COR-L47 (cell line): ENCODE results near the gene RER1.
A peak's percentile ranks its signal among the peaks of the same experiment; 100 is the strongest.

ENCODE experiments used
- DNase-seq: peaks from one replicate; lab custom pipeline; 2025; lab: John Stamatoyannopoulos, UW

Gene RER1, protein sequence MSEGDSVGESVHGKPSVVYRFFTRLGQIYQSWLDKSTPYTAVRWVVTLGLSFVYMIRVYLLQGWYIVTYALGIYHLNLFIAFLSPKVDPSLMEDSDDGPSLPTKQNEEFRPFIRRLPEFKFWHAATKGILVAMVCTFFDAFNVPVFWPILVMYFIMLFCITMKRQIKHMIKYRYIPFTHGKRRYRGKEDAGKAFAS

DNA sequence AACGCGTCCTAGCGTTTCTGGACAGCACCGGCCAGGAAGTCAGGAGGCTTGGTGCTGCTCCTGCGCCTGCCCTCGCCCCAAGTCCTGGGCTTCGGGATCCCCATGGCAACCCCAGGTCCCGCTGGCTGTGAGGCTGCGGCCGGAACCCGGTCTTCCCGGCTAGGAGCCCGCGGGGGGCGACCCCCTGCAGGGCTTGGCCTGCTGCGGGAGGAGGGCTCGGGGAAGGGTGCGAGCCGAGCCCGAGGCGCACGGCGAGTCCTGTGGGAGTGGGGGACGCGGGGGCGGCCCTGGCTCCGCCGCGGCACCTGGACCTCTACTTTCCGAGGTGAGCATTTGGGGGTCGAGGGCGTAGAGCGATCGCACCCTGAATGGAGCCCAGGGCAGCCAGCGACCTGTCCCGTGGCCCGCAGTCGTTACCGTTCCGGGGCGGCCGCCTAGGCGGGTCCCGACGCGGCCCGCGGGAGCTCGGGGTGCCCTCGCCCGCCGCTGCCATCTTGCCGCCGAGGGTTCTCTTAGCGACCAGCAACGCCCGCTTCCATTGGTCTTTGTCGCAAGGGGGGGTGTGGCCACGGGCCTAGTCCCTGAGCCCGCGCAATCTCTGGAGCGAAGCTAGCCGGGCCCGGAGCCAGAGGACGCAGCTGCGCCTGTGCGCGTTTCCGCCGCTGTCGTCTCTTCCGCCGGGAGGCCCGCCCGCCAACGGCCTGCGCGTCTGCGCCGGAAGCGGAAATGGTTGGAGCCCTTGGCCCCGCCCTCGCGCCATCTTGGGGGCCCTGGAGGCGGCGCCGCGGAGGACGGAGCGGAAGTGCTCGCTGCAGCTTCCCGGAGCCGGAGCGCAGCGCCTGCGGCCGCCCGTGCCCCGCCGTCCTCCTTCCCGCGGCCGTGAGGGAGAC, at the start of gene RER1, which contains the start of gene MORN1:
RER1 (plus strand) TSS at position 801 of the 890 bp plus-strand sequence. CDS start 3,950 bp downstream, outside the sequence.
MORN1 (minus strand) TSS at position 514 of the 890 bp plus-strand sequence; CDS start at position 493, 21 bp downstream.
- peak; percentile 99 for DNase-seq

GRCh38 chr1:2342384-2343022, 49.1 kb upstream of the RER1 start:
- DNase-seq, result no peak

GRCh38 chr1:2343023-2343935, 48.4 kb upstream of the RER1 start:
- no peak for DNase-seq

DNA sequence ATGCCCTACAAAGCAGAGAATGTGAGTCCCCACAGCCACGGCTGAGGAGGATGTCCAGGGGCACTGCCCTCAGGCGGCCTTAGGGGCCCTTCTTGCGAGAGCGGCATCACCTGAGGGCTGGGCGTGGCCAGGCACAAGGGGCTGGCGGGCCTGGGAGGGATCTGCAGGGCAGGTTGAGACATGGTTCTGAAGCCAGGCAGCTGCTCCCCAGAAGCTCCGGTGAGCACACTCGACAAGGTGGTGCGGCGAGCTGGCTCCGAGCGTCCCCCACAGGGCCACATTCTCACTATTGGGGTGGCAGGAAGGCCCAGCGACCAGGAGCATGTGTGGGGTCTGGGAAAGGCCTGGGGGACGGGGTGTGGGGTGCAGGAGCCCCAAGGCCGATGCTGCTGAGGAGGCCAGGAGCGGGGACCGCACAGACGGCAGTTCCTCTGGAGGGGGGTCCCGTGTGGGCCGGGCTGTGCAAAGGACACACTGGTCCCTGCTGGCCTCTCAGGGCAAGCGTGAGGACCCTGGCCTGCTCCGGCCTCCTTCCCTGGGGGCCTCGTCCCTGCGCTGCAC, 47.4 kb upstream of the RER1 start:
- DNase-seq, result no peak

DNA sequence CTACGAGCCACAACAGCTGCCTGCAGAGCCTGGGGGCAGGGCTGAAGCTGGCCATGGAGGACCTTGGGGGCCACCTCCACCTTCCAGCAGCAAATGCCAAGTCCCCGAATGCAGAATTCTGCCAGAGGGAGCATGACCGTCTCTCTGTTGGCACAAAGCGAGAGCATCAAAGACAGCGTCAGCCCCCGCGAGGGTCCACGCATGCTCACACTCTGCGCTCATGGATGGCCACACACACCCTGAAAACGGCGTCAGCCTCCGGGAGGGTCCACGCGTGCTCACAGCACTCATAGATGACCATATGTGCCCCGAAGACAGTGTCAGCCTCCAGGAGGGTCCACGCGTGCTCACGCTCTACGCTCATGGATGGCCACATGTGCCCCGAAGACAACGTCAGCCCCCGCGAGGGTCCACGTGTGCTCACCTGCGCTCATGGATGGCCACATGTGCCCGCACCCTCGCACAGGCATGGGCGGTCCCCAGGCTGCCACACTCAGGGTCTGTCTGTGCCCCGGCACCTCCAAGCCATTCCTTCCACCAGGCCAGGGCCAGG, 46.8 kb upstream of the RER1 start:
- DNase-seq, result no peak

GRCh38 chr1:2345297-2346075, 46.2 kb upstream of the RER1 start:
- no peak for DNase-seq

DNA sequence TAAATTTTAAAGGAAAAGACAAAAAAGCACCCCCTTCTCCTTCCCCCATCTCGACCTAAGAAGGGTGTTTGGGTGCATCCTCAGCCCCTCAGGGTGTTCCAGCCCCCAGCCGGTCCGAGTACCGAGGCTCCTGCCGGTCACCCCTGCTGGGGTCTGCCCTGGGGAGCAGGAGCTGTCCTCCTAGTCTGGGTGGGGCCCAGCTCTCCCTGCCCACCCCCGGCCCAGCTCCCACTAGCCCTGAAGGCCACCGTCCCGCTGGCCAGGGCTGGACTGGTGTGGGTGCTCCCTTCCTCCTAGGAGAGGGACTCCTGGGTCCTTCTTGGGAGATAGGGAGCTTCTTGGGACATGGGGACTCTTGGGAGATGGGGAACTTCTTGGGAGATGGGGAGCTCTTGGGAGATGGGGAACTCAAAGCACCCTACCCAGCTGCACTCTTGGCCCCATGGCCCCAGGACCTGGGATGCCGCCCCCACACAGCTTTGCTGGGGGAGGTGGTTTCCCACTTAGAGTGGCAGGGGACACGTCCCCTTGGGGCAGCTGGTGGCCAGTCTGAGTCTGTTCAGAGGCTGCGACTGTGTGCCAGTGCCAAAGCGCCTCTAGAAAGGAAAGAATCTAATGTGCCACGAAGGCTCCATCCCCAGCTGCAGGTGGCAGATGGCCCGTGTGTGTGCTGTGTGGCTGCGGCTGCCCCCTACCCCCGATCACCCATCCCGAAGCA, 44.8 kb upstream of the RER1 start:
- DNase-seq, result no peak

GRCh38 chr1:2347409-2347785, 44.2 kb upstream of the RER1 start:
- DNase-seq, result no peak

- no peak for DNase-seq
Observed at GRCh38 chr1:2347896-2348295, 43.7 kb upstream of the RER1 start.

GRCh38 chr1:2348346-2349325, 43.0 kb upstream of the RER1 start:
- no peak for DNase-seq

- DNase-seq, result no peak
Observed at GRCh38 chr1:2349806-2350205, 41.8 kb upstream of the RER1 start.

- no peak for DNase-seq
Observed at GRCh38 chr1:2350501-2350900, 41.1 kb upstream of the RER1 start.

- DNase-seq, result no peak
Observed at GRCh38 chr1:2350911-2351655, 40.6 kb upstream of the RER1 start.

DNA sequence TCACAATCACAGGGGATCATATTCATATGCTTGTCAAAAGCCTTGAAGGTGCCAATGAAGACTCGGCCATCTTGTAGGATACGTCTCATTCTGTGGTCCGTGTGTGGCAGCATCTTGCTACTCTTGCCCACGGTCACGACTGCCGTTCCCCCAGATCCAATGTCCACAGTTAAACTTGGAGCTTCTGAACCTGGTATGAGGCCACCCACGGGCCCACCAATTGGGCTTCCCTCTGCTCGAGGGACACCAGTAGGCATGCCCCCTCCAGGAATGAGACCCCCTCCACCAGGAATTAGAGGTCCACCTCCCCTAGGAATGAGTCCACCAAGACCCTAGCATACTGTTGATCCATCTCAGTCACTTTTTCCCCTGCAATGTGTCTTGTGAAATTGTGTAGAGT, 39.9 kb upstream of the RER1 start:
- no peak for DNase-seq

DNA sequence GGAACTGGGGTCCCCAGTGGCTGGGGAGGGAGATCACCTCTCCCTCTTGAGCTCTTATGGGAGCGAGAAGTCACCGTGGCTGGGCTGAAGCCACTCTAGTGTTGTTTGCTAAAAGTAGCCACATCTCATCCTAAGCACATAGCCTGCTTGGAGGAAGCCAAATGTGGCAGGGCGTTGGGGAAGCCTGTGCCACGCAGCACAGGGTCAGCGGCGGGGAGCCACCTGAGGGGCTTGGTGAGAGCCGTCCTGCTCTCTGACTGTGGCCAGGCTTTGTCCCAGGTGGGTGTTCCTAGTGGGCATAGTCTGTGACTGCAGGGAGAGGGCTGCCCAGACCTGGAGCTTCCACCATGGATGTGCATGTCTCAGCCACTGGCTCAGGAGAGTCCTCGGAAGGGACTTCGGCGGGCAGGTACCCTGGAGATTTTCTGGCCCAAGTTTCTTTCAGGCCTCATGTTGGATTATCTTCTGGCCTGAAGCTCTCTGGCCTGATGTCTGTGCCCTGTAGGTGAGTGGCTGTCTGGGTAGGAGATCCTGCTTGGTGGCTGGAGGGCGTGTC, 39.2 kb upstream of the RER1 start:
- no peak for DNase-seq

DNA sequence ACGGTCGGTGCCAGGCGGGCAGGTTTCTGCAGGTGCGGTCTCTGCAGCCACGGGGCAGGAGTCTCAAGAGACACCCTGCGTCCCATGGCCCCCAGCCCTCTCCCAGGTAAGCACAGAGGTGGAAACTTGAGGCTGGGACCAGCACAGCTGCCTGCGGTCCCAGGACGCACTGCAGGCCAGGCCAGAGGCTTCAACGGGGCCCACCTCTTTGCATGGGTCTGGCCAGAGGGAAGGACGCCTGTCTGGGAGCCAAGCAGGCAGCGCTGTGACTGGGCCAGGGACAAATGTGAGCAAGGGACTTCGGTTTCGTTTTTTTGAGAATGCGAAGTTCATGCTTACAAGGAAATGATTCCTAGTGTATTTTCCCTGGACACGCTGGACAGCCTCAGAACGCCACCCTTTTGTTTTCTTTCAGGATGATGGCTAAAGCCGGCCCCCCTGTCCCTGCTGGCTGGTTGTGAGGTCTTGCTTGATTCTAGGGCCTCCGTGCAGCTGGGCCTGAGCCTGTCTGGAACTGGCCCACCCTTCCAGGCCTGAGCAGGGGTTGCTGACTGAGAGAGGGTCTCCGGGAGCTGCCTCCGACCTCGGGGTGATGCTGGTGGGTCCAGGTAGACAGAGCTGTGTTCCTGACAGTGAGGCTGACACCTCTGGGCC, 38.6 kb upstream of the RER1 start:
- DNase-seq, result no peak
